CD4-positive, alpha-beta T cell (primary cell): ENCODE results near the gene FBXO36. TPM values are rescaled to one million over a fixed set of nuclear protein-coding genes. Genes with fewer than 3 reads are reported as not detected.

Experiments used
- ATAC-seq: fragments of 200-7000 bp; cut with Tn5 transposase; one replicate; pipeline ENCODE4 v1.10.0; 2022; ENCODE audit warnings: mild to moderate bottlenecking; ENCODE audit not compliant: poor library complexity
- CTCF ChIA-PET: fragments of 350-600 bp; sonication (Branson Sonifier 250); formaldehyde crosslinking; loops from one replicate; lab custom pipeline; 2021; ENCODE audit warnings: antibody characterized with exemption, inconsistent platforms; lab: Charles Lee
- POLR2A ChIA-PET: fragments of 350-600 bp; sonication (Branson Sonifier 250); formaldehyde crosslinking; loops from one replicate; lab custom pipeline; 2021; ENCODE audit warnings: antibody characterized with exemption, inconsistent platforms; lab: Charles Lee
- DNase-seq, 14 experiments: peaks; one replicate each; pipeline ENCODE4 v3.0.0-alpha.2; 2013 to 2020; ENCODE audit warnings: mixed read lengths in 2 of 14
- H3K27ac ChIP-seq, 2 donors: one replicate each; pipeline versions ENCODE4 v1.5.1 to v1.7.0; 2013; ENCODE audit warnings: low read length in 2 of 2, low read depth in 1 of 2, mild to moderate bottlenecking in 1 of 2
- H3K27me3 ChIP-seq, 2 experiments: 1 replicate in 1 of 2; 2 replicates in 1 of 2; pipeline versions ENCODE4 v1.6.1 to v1.7.0; 2013; ENCODE audit warnings: low read length in 2 of 2, control low read depth in 1 of 2, mild to moderate bottlenecking in 1 of 2, moderate library complexity in 1 of 2; ENCODE audit not compliant: insufficient read depth in 2 of 2, control insufficient read depth in 1 of 2
- H3K36me3 ChIP-seq: one replicate; pipeline ENCODE4 v1.6.1; 2013; ENCODE audit warnings: low read length, control low read depth; ENCODE audit not compliant: insufficient read depth
- H3K4me1 ChIP-seq: one replicate; pipeline ENCODE4 v1.6.1; 2013; ENCODE audit warnings: low read length, control low read depth; ENCODE audit not compliant: insufficient read depth
- H3K4me3 ChIP-seq: one replicate; pipeline ENCODE4 v1.5.1; 2013; ENCODE audit warnings: mild to moderate bottlenecking, low read length, moderate library complexity
- H3K9me3 ChIP-seq, 2 experiments: 1 replicate in 1 of 2; 2 replicates in 1 of 2; pipeline versions ENCODE4 v1.6.1 to v1.7.0; 2013; ENCODE audit warnings: low read length in 2 of 2, mild to moderate bottlenecking in 2 of 2, control low read depth in 1 of 2, moderate library complexity in 1 of 2; ENCODE audit not compliant: control insufficient read depth in 1 of 2, insufficient read depth in 1 of 2
- H3K27ac Mint-ChIP-seq: one replicate; pipeline ENCODE4 v1.8.0; 2020; ENCODE audit warnings: mixed read lengths
- H3K27me3 Mint-ChIP-seq: one replicate; pipeline ENCODE4 v1.8.0; 2021; ENCODE audit warnings: mixed read lengths
- H3K36me3 Mint-ChIP-seq: one replicate; pipeline ENCODE4 v1.8.0; 2021; ENCODE audit warnings: low read depth, mixed read lengths
- H3K4me1 Mint-ChIP-seq: one replicate; pipeline ENCODE4 v1.8.0; 2021; ENCODE audit warnings: low read depth, mixed read lengths
- H3K4me3 Mint-ChIP-seq: one replicate; pipeline ENCODE4 v1.8.0; 2020; ENCODE audit warnings: mild to moderate bottlenecking, mixed read lengths
- H3K9me3 Mint-ChIP-seq: one replicate; pipeline ENCODE4 v1.8.0; 2020; ENCODE audit warnings: mixed read lengths
- CTCF ChIP-seq: fragments of 200-600 bp; IDR thresholded peaks from one replicate; pipeline ENCODE4 v1.8.0; 2022; ENCODE audit warnings: antibody characterized with exemption, mild to moderate bottlenecking
- intact Hi-C, 2 experiments: fragments of 100-400 bp; cut with DNase I in 1 of 2; cut with micrococcal nuclease in 1 of 2; formaldehyde crosslinking; loops; one replicate each; pipeline versions ENCODE4 v1.15.1 to v1.9.0; 2023 to 2025; cut with DNase I, micrococcal nuclease
- total RNA-seq, 174 experiments: library from RNA in 2 of 174; stranded (reverse) in 2 of 174; gene quantifications; one replicate each; pipeline ENCODE4 v1.2.3 and lab custom pipeline; 2021 to 2026

FBXO36 gene
- total RNA-seq, 2 experiments from 2014 or later, result 0.52 to 0.84 TPM

- H3K27ac ChIP-seq, result no peak overlapping the region
- intact Hi-C loops, result no loop called here
These were observed 124.2 kb downstream of the FBXO36 start for GRCh38 chr2:230046491-230046890.

GRCh38 chr2:230048010-230048671 is 125.8 kb downstream of the FBXO36 start:
- ATAC-seq (no peak), DNase-seq (no peak)
- Histone ChIP-seq H3K36me3 (no peaks in the 10 kb centered on the region), H3K9me3 (no peaks in the 10 kb centered on the region), H3K4me1 (no peaks in the 10 kb centered on the region), H3K4me3 (no peak overlapping the region), H3K27ac (no peak overlapping the region), H3K27me3 (no peaks in the 10 kb centered on the region)
- Mint-ChIP-seq H3K4me3 (no peak overlapping the region), H3K9me3 (no peaks in the 10 kb centered on the region), H3K36me3 (no peaks in the 10 kb centered on the region), H3K27ac (no peak overlapping the region), H3K4me1 (no peaks in the 10 kb centered on the region), H3K27me3 (no peaks in the 10 kb centered on the region)
- ChIA-PET POLR2A (interaction anchor here (0.6 kb wide), 1 partner anchor 20 kb away, joined by 3 read pairs; no protein-coding TSS in a partner anchor), CTCF (interaction anchor here (4.2 kb wide), 1 partner anchor 20 kb away, joined by 15 read pairs; the partner anchor contains the start of gene SLC16A14)
- intact Hi-C loops, result no loop called here
- no peak for TF ChIP-seq CTCF

More at GRCh38 chr2:230046491-230046890, 124.2 kb downstream of the FBXO36 start:
- H3K27ac Mint-ChIP-seq, result no peak overlapping the region
- H3K9me3 ChIP-seq, result no peaks in the 10 kb centered on the region
- no peaks in the 10 kb centered on the region for H3K27me3 Mint-ChIP-seq
- H3K9me3 Mint-ChIP-seq, result no peaks in the 10 kb centered on the region
- ATAC-seq (no peak), DNase-seq (no peak)
- H3K4me1 ChIP-seq, result no peaks in the 10 kb centered on the region
- ChIA-PET POLR2A (no interaction called here), CTCF (no interaction called here)
- H3K27me3 ChIP-seq, result no peaks in the 10 kb centered on the region
- H3K4me3 ChIP-seq, result no peak overlapping the region
- H3K36me3 Mint-ChIP-seq, result no peaks in the 10 kb centered on the region
- no peaks in the 10 kb centered on the region for H3K4me1 Mint-ChIP-seq
- no peak overlapping the region for H3K4me3 Mint-ChIP-seq
- TF ChIP-seq CTCF, result no peak
- H3K36me3 ChIP-seq, result no peaks in the 10 kb centered on the region

- Histone ChIP-seq H3K4me1 (no peaks in the 10 kb centered on the region), H3K9me3 (no peaks in the 10 kb centered on the region), H3K36me3 (no peaks in the 10 kb centered on the region), H3K27me3 (no peaks in the 10 kb centered on the region), H3K27ac (no peak overlapping the region), H3K4me3 (no peak overlapping the region)
- ChIA-PET CTCF (interaction anchor here (0.6 to 4.2 kb wide), 2 partner anchors 12 to 18 kb away, joined by 3 to 15 read pairs; partner anchors contain the start of gene SLC16A14), POLR2A (no interaction called here)
- no peaks in the 10 kb centered on the region for H3K27me3 Mint-ChIP-seq
- ATAC-seq (no peak), DNase-seq (no peak)
- H3K4me1 Mint-ChIP-seq, result no peaks in the 10 kb centered on the region
- H3K4me3 Mint-ChIP-seq, result no peak overlapping the region
- H3K36me3 Mint-ChIP-seq, result no peaks in the 10 kb centered on the region
- no peak overlapping the region for H3K27ac Mint-ChIP-seq
- intact Hi-C loops, result no loop called here
- no peaks in the 10 kb centered on the region for H3K9me3 Mint-ChIP-seq
- no peak for TF ChIP-seq CTCF
These were observed 127.8 kb downstream of the FBXO36 start for GRCh38 chr2:230050136-230050535.
